K562 (cell line): Measurements from ENCODE around the gene HIVEP1. TPM values are rescaled to one million over a fixed set of nuclear protein-coding genes. Genes with fewer than 3 reads are reported as not detected.

Experiments used
- ATAC-seq: fragments of 200-7000 bp; cut with Tn5 transposase; 3 replicates; pipeline ENCODE4 v1.9.1; 2020; ENCODE audit warnings: moderate library complexity
- BruUV-seq: library from RNA; stranded (reverse); fragments of 400-500 nt; replicated peaks from 2 replicates; lab custom pipeline; 2021; lab: Mats Ljungman, UMichigan
- CTCF ChIA-PET: fragments of 300-600 bp; formaldehyde crosslinking; extraction: SDS; loops from one replicate; lab custom pipeline; 2021; ENCODE audit warnings: low intra/inter-chr PET ratio; lab: Yijun Ruan, JAX
- POLR2A ChIA-PET: fragments of 300-600, 350-650 bp; sonication (Branson Sonifier 250); formaldehyde crosslinking; extraction: SDS; loops from one replicate; lab custom pipeline; 2021; ENCODE audit warnings: antibody characterized with exemption, inconsistent platforms; lab: Yijun Ruan, JAX
- DNase-seq, 4 experiments: peaks; one replicate each; pipeline versions ENCODE4 v3.0.0 to v3.0.0-alpha.2; 2011 to 2018; ENCODE audit warnings: low spot score in 3 of 4, mixed read lengths in 3 of 4; ENCODE audit errors: extremely low read depth in 1 of 4
- FAIRE-seq: peaks from 2 replicates; lab custom pipeline; 2011; peaks lifted over from hg19 to GRCh38; lab: Jason Lieb, UNC
- H2AFZ ChIP-seq: 2 replicates; pipeline ENCODE4 v1.6.0; 2011; ENCODE audit warnings: low read depth, low read length, control low read depth, inconsistent platforms
- H3K27ac ChIP-seq: fragments of 200-600 bp; 3 replicates; pipeline ENCODE4 v1.8.0; 2011; ENCODE audit warnings: low read depth, mild to moderate bottlenecking, control low read depth, inconsistent platforms, low read length, moderate library complexity, mixed read lengths; ENCODE audit errors: extremely low read depth
- H3K27me3 ChIP-seq, 2 experiments: fragments of 300-600 bp in 1 of 2; 2 replicates in 1 of 2; 3 replicates in 1 of 2; pipeline versions ENCODE4 v1.6.0 to v1.8.0; 2011; ENCODE audit warnings: inconsistent platforms in 2 of 2, low read length in 2 of 2, mild to moderate bottlenecking in 1 of 2, mixed read lengths in 1 of 2, moderate library complexity in 1 of 2; ENCODE audit not compliant: control insufficient read depth in 2 of 2, insufficient read depth in 2 of 2
- H3K36me3 ChIP-seq: fragments of 300-600 bp; 3 replicates; pipeline ENCODE4 v1.8.0; 2011; ENCODE audit warnings: mild to moderate bottlenecking, low read length, inconsistent platforms; ENCODE audit not compliant: control insufficient read depth, insufficient read depth
- H3K4me1 ChIP-seq, 2 experiments: fragments of 200-600 bp in 1 of 2; replicated peaks in 1 of 2; 2 replicates in 1 of 2; 3 replicates in 1 of 2; pipeline versions ENCODE4 v1.5.1 to v1.8.0; 2011; ENCODE audit warnings: inconsistent platforms in 2 of 2, low read length in 2 of 2, mild to moderate bottlenecking in 1 of 2, mixed read lengths in 1 of 2, moderate library complexity in 1 of 2; ENCODE audit not compliant: control insufficient read depth in 2 of 2, insufficient read depth in 2 of 2
- H3K4me2 ChIP-seq: 2 replicates; pipeline ENCODE4 v1.6.1; 2011; ENCODE audit warnings: low read length, control low read depth, inconsistent platforms, mixed read lengths; ENCODE audit not compliant: insufficient read depth
- H3K4me3 ChIP-seq: fragments of 200-600 bp; sonication (generic), shearing (Covaris generic); 2 replicates; pipeline ENCODE4 v1.5.1; 2016; ENCODE audit warnings: control low read depth, inconsistent platforms
- H3K79me2 ChIP-seq: fragments of 200-600 bp; 3 replicates; pipeline ENCODE4 v1.8.0; 2011; ENCODE audit warnings: low read length, inconsistent platforms; ENCODE audit not compliant: control insufficient read depth, insufficient read depth
- H3K9ac ChIP-seq, 2 experiments: 2 replicates each; pipeline versions ENCODE4 v1.6.0 to v1.6.1; 2011; ENCODE audit warnings: low read depth in 2 of 2, low read length in 2 of 2, control low read depth in 1 of 2, inconsistent platforms in 1 of 2, mild to moderate bottlenecking in 1 of 2, mixed read lengths in 1 of 2; ENCODE audit not compliant: insufficient read depth in 1 of 2
- H3K9me1 ChIP-seq: one replicate; pipeline ENCODE4 v1.6.0; 2011; ENCODE audit warnings: inconsistent platforms, mild to moderate bottlenecking, low read length, moderate library complexity; ENCODE audit not compliant: control insufficient read depth, insufficient read depth
- H3K9me3 ChIP-seq: replicated peaks from 2 replicates; pipeline ENCODE4 v1.5.1; 2011; ENCODE audit warnings: low read depth, low read length, inconsistent platforms; ENCODE audit not compliant: control insufficient read depth, insufficient read depth
- H4K20me1 ChIP-seq: replicated peaks from 2 replicates; pipeline ENCODE4 v1.6.1; 2011; ENCODE audit warnings: low read length, inconsistent platforms, mixed read lengths; ENCODE audit not compliant: control insufficient read depth, insufficient read depth
- C11orf30 ChIP-seq: fragments of 450-650 bp; IDR thresholded peaks from 2 replicates; pipeline ENCODE4 v1.6.1; 2016; ENCODE audit warnings: low read depth, mild to moderate bottlenecking
- CBFA2T2 ChIP-seq: fragments of 450-650 bp; conservative IDR thresholded peaks from 2 replicates; pipeline ENCODE4 v1.6.1; 2017; ENCODE audit warnings: mild to moderate bottlenecking
- ID3 ChIP-seq, 2 experiments: fragments of 250-450 bp in 1 of 2; fragments of 450-650 bp in 1 of 2; sonication (Bioruptor Pico) in 1 of 2; IDR thresholded peaks; 2 replicates each; pipeline versions ENCODE4 v1.6.1 to v1.8.0; 2016 to 2021; ENCODE audit warnings: mild to moderate bottlenecking in 2 of 2, moderate library complexity in 2 of 2, missing compliant biosample characterization in 1 of 2, missing genetic modification characterization in 1 of 2
- KDM1A ChIP-seq, 2 experiments: fragments of 450-650 bp; IDR thresholded peaks; 2 replicates each; pipeline ENCODE4 v1.6.1; 2016; ENCODE audit warnings: mild to moderate bottlenecking in 2 of 2
- MAFG ChIP-seq: fragments of 450-650 bp; conservative IDR thresholded peaks from 2 replicates; pipeline ENCODE4 v1.6.1; 2016; ENCODE audit warnings: missing genetic modification characterization, missing compliant biosample characterization
- MAFK ChIP-seq: IDR thresholded peaks from 2 replicates; pipeline ENCODE4 v1.6.1; 2011; ENCODE audit warnings: low read length, improper control_type of control experiment
- ZNF316 ChIP-seq: fragments of 450-650 bp; IDR thresholded peaks from 2 replicates; pipeline ENCODE4 v1.6.1; 2016
- WGBS: fragments of 100-300 bp; shearing (Covaris generic); methylation state at CpG from one replicate; pipeline ENCODE4 v1.1.6; 2016; ENCODE audit warnings: low coverage, mixed read lengths; ENCODE audit not compliant: insufficient coverage; ENCODE audit errors: missing lambda C conversion rate; 5-methylcytosine and 5-hydroxymethylcytosine counted together
- in situ Hi-C: fragments of 300-500 bp; cut with MboI; formaldehyde crosslinking; loops from 4 replicates; pipeline ENCODE4 v1.15.0; 2018; ENCODE audit warnings: inconsistent platforms, mixed read lengths
- intact Hi-C: fragments of 100-400 bp; cut with micrococcal nuclease; formaldehyde crosslinking; loops from 2 replicates; pipeline ENCODE4 v1.14.2; 2022
- polyA plus RNA-seq, 8 experiments: library from polyadenylated mRNA; depleted of rRNA in 4 of 8; stranded (reverse) in 5 of 8; unstranded in 3 of 8; fragments of >200 nt; fragmentation: Nextera tagmentation in 2 of 8; fragmentation: Illumina TruSeq in 1 of 8; extraction: Ambion mirVana in 2 of 8; extraction: Trizol in 1 of 8; gene quantifications; 2 replicates each; pipeline versions ENCODE4 v1.2.1 to v1.2.3, GENCODE V29; 2011 to 2014; ENCODE audit warnings: inconsistent platforms in 1 of 8, missing spikeins in 1 of 8
- total RNA-seq, 7 experiments: library from RNA; depleted of rRNA in 6 of 7; stranded (reverse); fragments of >200 nt in 6 of 7; fragmentation: Illumina TruSeq in 2 of 7; extraction: Trizol in 2 of 7; gene quantifications; 2 replicates each; pipeline versions ENCODE4 v1.2.1 to v1.2.3, GENCODE V29; 2011 to 2021; ENCODE audit warnings: low replicate concordance in 1 of 7

Gene HIVEP1
- total and polyA plus RNA-seq, 9 of the 15 experiments (the other 6 are each of a cell fraction or from before 2014, with no cell fraction given): 6.0 to 33.3 (median 21.7) TPM

DNA sequence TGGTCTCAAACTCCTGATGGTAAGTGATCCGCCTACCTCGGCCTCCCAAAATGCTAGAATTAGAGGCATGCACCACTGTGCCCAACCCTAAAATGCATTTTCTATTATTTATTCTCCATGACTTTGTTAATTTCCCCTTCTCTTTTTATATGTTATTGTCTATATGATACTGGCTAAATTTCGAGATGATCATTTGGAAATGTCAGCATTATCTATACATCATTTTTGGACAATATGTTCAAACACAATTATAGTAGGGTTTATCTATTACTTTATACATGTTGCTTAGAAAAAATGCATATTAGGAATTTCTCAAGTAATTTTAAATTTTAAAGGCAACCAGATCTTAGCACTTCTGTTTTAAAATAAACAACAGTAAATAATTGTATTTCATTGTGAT, 34.4 kb upstream of the HIVEP1 start:
- Histone ChIP-seq H3K27ac (peak overlapping the region; percentile 78; the same call in 2 of the 3 replicates), H2AFZ (peak overlapping the region; percentile 3; the same call in 1 of the 2 replicates), H3K79me2 (no peaks in the 10 kb centered on the region), H3K4me3 (no peak overlapping the region), H4K20me1 (no peaks in the 10 kb centered on the region), H3K9me1 (no peaks in the 10 kb centered on the region), H3K9me3 (peaks cover 3% of the 10 kb centered on the region; the same call in 1 of the 2 replicates), H3K4me2 (no peak overlapping the region), H3K27me3 (no peaks in the 10 kb centered on the region), H3K9ac (no peak overlapping the region), H3K36me3 (no peaks in the 10 kb centered on the region), H3K4me1 (peaks cover 3 to 22% of the 10 kb centered on the region in 2 experiments; a peak in 4 of 5 replicates)
- FAIRE-seq: no peak
- ATAC-seq: no peak
- POLR2A ChIA-PET: interaction anchor here (0.6 kb wide), 1 partner anchor 81 kb away, joined by 3 read pairs; no protein-coding TSS in a partner anchor
- WGBS: 92% methylated on average over 3 of the region's 3 CpGs
- intact Hi-C loops (loop anchor here (2.0 to 5.0 kb wide), 2 partner anchors 33 to 45 kb away; no protein-coding TSS in a partner anchor), in situ Hi-C loops (no loop called here)
- CTCF ChIA-PET: no interaction called here
- no TSS peak for BruUV-seq
- TF ChIP-seq C11orf30: peak; percentile 70
- TF ChIP-seq MAFK: no peak
- TF ChIP-seq ID3 (CRISPR knock-in tag; IDR thresholded peaks at IDR 0.05): no peak
- TF ChIP-seq ID3 (tag; IDR thresholded peaks at IDR 0.05): no peak
- TF ChIP-seq KDM1A (IDR thresholded peaks at IDR 0.05): no peak
- no peak for TF ChIP-seq CBFA2T2
- TF ChIP-seq MAFG (tag): peak; percentile 27; the same call in 1 of the 2 replicates
- peak; percentile 87 for TF ChIP-seq ZNF316
- no peak for DNase-seq
